Stomach (tissue), 9 donors: ENCODE measurements around the gene KIAA1210. TPM values are rescaled to one million over a fixed set of nuclear protein-coding genes. Genes with fewer than 3 reads are reported as not detected.
A peak's percentile ranks its signal among the peaks of the same experiment; 100 is the strongest.

Experiments
- DNase-seq, 2 donors: peaks; one replicate each; pipeline versions ENCODE4 v3.0.0 to v3.0.0-alpha.2; 2013 to 2019
- H3K27ac ChIP-seq, 5 donors: fragments of 200-600 bp in 4 of 5; sonication (generic) in 4 of 5; one replicate each; pipeline ENCODE4 v1.5.1; 2013 to 2019; ENCODE audit warnings: mild to moderate bottlenecking in 1 of 5, moderate library complexity in 1 of 5
- H3K27me3 ChIP-seq, 3 donors: fragments of 200-600 bp; sonication (generic); one replicate each; pipeline ENCODE4 v1.5.1; 2017 to 2019; ENCODE audit warnings: mixed run types in 1 of 3
- H3K36me3 ChIP-seq, 4 donors: fragments of 200-600 bp; sonication (generic); 1 replicate in 3 of 4; 2 replicates in 1 of 4; pipeline ENCODE4 v1.5.1; 2016 to 2019
- H3K4me1 ChIP-seq, 4 donors: fragments of 200-600 bp; sonication (generic); one replicate each; pipeline ENCODE4 v1.5.1; 2016 to 2019
- H3K4me3 ChIP-seq, 4 donors: fragments of 200-600 bp; sonication (generic) in 3 of 4; one replicate each; pipeline ENCODE4 v1.5.1; 2016 to 2019; ENCODE audit warnings: mild to moderate bottlenecking in 1 of 4
- H3K9me3 ChIP-seq, 4 donors: fragments of 200-600 bp; sonication (generic); one replicate each; pipeline ENCODE4 v1.5.1; 2016 to 2019
- CTCF ChIP-seq, 7 experiments: fragments of 450-650 bp in 4 of 7; fragments of 200-600 bp in 3 of 7; sonication (generic) in 3 of 7; IDR thresholded peaks; one replicate each; pipeline ENCODE4 v1.5.1; 2016 to 2019; ENCODE audit warnings: antibody characterized with exemption in 7 of 7, control low read depth in 2 of 7, mild to moderate bottlenecking in 1 of 7
- EP300 ChIP-seq: sonication (generic); formaldehyde crosslinking; IDR thresholded peaks from one replicate; pipeline ENCODE4 v1.6.1; 2017; ENCODE audit warnings: antibody characterized with exemption
- POLR2A ChIP-seq, 4 donors: fragments of 450-650 bp; IDR thresholded peaks; one replicate each; pipeline ENCODE4 v1.6.1; 2016; ENCODE audit warnings: antibody characterized with exemption in 4 of 4, control low read depth in 2 of 4, mild to moderate bottlenecking in 1 of 4, moderate library complexity in 1 of 4
- POLR2AphosphoS5 ChIP-seq, 3 donors: sonication (generic); formaldehyde crosslinking; IDR thresholded peaks; one replicate each; pipeline ENCODE4 v1.6.1; 2016; ENCODE audit warnings: antibody characterized with exemption in 3 of 3
- WGBS, 5 donors: extraction: QIAGEN DNeasy Blood & Tissue Kit in 3 of 5; methylation state at CpG; one replicate each; pipeline versions ENCODE4 v1.1.5 to v1.1.7; 2013 to 2018; 5-methylcytosine and 5-hydroxymethylcytosine counted together
- intact Hi-C: fragments of 100-400 bp; cut with DNase I; formaldehyde crosslinking; loops from one replicate; pipeline ENCODE4 v1.15.1; 2023; ENCODE audit warnings: low total_unique reads
- polyA plus RNA-seq, 3 donors: library from polyadenylated mRNA; stranded (reverse); fragments of 200-250 nt; gene quantifications; one replicate each; pipeline ENCODE4 v1.2.3, GENCODE V29; 2013
- total RNA-seq, 5 donors: library from RNA; depleted of rRNA; stranded (reverse); fragments of >200 nt; gene quantifications; one replicate each; pipeline versions ENCODE4 v1.1.0 to v1.2.3, GENCODE V29; 2014 to 2016
- donor health status: healthy with polysubstance abuse.
- donor health status: Bipolar disorder and iron deficiency.
- donor health status: healthy.

KIAA1210 gene
- total and polyA plus RNA-seq, 8 donors, result 44.3 TPM; not detected in 7

GRCh38 chrX:119094819-119095218 is 32.8 kb downstream of the KIAA1210 start:
- intact Hi-C loops, result no loop called here
- H3K9me3 ChIP-seq, result no peaks in the 10 kb centered on the region
- H3K36me3 ChIP-seq, result no peaks in the 10 kb centered on the region
- H3K4me3 ChIP-seq, result no peak overlapping the region
- no peak overlapping the region for H3K27ac ChIP-seq
- peaks cover 0 to 3% (median 0%) of the 10 kb centered on the region in 3 donors for H3K27me3 ChIP-seq
- TF ChIP-seq EP300, result no peak
- TF ChIP-seq CTCF (IDR thresholded peaks at IDR 0.05), result no peak
- no peak for TF ChIP-seq POLR2AphosphoS5 (IDR thresholded peaks at IDR 0.05)
- no peak for TF ChIP-seq POLR2A (IDR thresholded peaks at IDR 0.05)
- DNase-seq, result no peak
- WGBS, 5 donors, result 61 to 81% (median 68%) methylated on average over 2 to 3 of the region's 3 CpGs
- H3K4me1 ChIP-seq, result no peaks in the 10 kb centered on the region

GRCh38 chrX:119093991-119094735 is 33.4 kb downstream of the KIAA1210 start:
- no peaks in the 10 kb centered on the region for H3K27me3 ChIP-seq
- H3K36me3 ChIP-seq, result no peaks in the 10 kb centered on the region
- intact Hi-C loops, result no loop called here
- 49 to 61% (median 52%) methylated on average over 7 of the region's 7 CpGs for WGBS, 5 donors
- H3K27ac ChIP-seq, result no peak overlapping the region
- no peak overlapping the region for H3K4me3 ChIP-seq
- TF ChIP-seq POLR2A (IDR thresholded peaks at IDR 0.05), result no peak
- TF ChIP-seq POLR2AphosphoS5 (IDR thresholded peaks at IDR 0.05), result no peak
- no peak for TF ChIP-seq EP300
- DNase-seq, result peak in 1 of 2 donors; percentile 11
- no peaks in the 10 kb centered on the region for H3K4me1 ChIP-seq
- no peaks in the 10 kb centered on the region for H3K9me3 ChIP-seq

- TF ChIP-seq POLR2AphosphoS5 (IDR thresholded peaks at IDR 0.05) (no peak), EP300 (no peak), POLR2A (IDR thresholded peaks at IDR 0.05) (no peak), CTCF (IDR thresholded peaks at IDR 0.05) (no peak)
- no peaks in the 10 kb centered on the region for H3K27me3 ChIP-seq
- no peak overlapping the region for H3K27ac ChIP-seq
- no peak for DNase-seq
- H3K4me3 ChIP-seq, result no peak overlapping the region
- H3K4me1 ChIP-seq, result no peaks in the 10 kb centered on the region
- WGBS, 5 donors, result 71 to 100% (median 93%) methylated on average over 1 of the region's 1 CpG
- no peaks in the 10 kb centered on the region for H3K9me3 ChIP-seq
- intact Hi-C loops, result no loop called here
- no peaks in the 10 kb centered on the region for H3K36me3 ChIP-seq
These were observed 37.0 kb downstream of the KIAA1210 start for GRCh38 chrX:119090627-119091026.

GRCh38 chrX:119089619-119090018 is 38.0 kb downstream of the KIAA1210 start:
- H3K4me3 ChIP-seq, result no peak overlapping the region
- H3K9me3 ChIP-seq, result no peaks in the 10 kb centered on the region
- no peak for DNase-seq
- intact Hi-C loops, result no loop called here
- H3K36me3 ChIP-seq, result no peaks in the 10 kb centered on the region
- no peaks in the 10 kb centered on the region for H3K27me3 ChIP-seq
- whole genome bisulfite sequencing, 5 donors, result 67 to 100% (median 89%) methylated on average over 1 of the region's 1 CpG
- TF ChIP-seq EP300 (no peak), POLR2AphosphoS5 (IDR thresholded peaks at IDR 0.05) (no peak), POLR2A (IDR thresholded peaks at IDR 0.05) (no peak), CTCF (IDR thresholded peaks at IDR 0.05) (no peak)
- H3K27ac ChIP-seq, result no peak overlapping the region
- H3K4me1 ChIP-seq, result no peaks in the 10 kb centered on the region

DNA sequence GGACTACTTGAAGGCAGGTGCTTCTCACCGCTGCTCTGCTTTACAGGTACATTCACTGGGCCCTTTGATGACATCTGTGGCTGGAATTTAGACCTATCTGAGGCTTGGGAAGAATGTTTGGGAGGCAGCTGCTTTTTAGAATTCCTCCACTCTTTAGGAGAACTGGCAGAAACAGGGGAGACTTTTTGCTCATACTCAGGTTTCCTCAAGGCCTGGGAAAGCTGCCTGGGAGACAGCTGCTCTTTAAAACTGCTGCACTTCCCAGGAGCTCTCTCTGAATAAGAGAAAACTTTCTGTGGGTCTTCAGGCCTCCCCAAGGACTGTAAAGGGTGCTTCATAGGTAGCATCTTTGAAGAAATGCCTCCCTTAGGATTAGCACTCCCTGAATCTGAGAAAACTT is 40.5 kb downstream of the KIAA1210 start:
- intact Hi-C loops, result no loop called here
- H3K27ac ChIP-seq, result no peak overlapping the region
- no peaks in the 10 kb centered on the region for H3K36me3 ChIP-seq
- WGBS, 5 donors, result 50 to 87% (median 79%) methylated on average over 1 of the region's 1 CpG
- no peaks in the 10 kb centered on the region for H3K27me3 ChIP-seq
- no peak overlapping the region for H3K4me3 ChIP-seq
- DNase-seq, result no peak
- H3K9me3 ChIP-seq, result no peaks in the 10 kb centered on the region
- TF ChIP-seq CTCF (IDR thresholded peaks at IDR 0.05) (no peak), POLR2AphosphoS5 (IDR thresholded peaks at IDR 0.05) (no peak), EP300 (no peak), POLR2A (IDR thresholded peaks at IDR 0.05) (no peak)
- no peaks in the 10 kb centered on the region for H3K4me1 ChIP-seq
